DOHH2 (cell line): Measurements from ENCODE around the gene NPR3.

ENCODE experiments used
- EZH2phosphoT487 ChIP-seq: fragments of 200-600 bp; sonication (generic); IDR thresholded peaks from 2 replicates; pipeline ENCODE4 v1.6.1; 2017; ENCODE audit warnings: borderline replicate concordance, mild to moderate bottlenecking, antibody characterized with exemption, low read length, moderate library complexity, mixed read lengths
- TF ChIP-seq, protein P1 (sequence below): fragments of 200-600 bp; sonication (generic); IDR thresholded peaks from one replicate; pipeline ENCODE4 v1.5.1; 2014; ENCODE audit warnings: antibody characterized with exemption, mild to moderate bottlenecking, low read depth, low read length; ENCODE audit not compliant: poor library complexity, severe bottlenecking

DNA sequence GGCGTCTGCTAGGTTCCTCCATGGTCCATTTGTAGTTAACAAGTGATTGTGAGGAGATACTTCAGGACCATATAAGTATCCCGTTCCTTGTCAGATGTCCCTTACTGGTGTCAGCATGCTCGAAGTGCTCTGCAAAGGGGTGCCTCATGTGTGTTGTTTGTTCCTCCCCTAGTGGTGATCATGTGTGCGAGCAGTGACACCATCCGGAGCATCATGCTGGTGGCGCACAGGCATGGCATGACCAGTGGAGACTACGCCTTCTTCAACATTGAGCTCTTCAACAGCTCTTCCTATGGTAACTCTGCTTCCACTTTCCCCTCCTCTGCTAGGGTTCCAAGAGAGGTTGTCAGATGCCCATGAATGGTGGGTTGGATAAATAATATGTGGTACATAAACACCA, 13.4 kb downstream of the NPR3 start:
- TF ChIP-seq, protein P1, sequence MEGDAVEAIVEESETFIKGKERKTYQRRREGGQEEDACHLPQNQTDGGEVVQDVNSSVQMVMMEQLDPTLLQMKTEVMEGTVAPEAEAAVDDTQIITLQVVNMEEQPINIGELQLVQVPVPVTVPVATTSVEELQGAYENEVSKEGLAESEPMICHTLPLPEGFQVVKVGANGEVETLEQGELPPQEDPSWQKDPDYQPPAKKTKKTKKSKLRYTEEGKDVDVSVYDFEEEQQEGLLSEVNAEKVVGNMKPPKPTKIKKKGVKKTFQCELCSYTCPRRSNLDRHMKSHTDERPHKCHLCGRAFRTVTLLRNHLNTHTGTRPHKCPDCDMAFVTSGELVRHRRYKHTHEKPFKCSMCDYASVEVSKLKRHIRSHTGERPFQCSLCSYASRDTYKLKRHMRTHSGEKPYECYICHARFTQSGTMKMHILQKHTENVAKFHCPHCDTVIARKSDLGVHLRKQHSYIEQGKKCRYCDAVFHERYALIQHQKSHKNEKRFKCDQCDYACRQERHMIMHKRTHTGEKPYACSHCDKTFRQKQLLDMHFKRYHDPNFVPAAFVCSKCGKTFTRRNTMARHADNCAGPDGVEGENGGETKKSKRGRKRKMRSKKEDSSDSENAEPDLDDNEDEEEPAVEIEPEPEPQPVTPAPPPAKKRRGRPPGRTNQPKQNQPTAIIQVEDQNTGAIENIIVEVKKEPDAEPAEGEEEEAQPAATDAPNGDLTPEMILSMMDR, result no peak
- no peak for TF ChIP-seq EZH2phosphoT487
